ENCODE data around the gene DCTN3. TPM values are rescaled to one million over a fixed set of nuclear protein-coding genes. Genes with fewer than 3 reads are reported as not detected.

Gene DCTN3
- total and polyA plus RNA-seq, 2 experiments from 2014 or later = 12.9 to 17.9 TPM

DNA sequence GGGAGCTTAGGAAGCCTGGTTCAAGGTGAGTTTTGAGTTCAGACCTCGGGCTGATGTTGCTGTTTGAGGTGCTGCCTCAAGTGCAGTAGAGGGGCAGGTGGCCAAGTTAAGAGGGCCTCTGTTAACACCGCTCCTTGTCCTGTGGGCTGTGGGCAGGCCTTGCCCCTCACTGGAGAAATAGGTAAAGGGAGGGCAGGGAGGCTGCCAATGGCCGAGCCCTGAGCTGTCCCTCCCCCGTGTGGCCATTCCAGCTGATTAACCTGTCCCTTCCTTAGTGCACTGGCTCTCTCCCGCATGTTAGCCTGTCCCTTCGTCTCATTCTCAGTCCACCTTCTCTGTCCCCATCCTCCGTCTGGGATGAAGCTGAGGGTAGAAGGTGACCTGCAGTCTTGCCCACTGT is 52.2 kb downstream of the DCTN3 start (continued):
- TF ChIP-seq, protein P1, sequence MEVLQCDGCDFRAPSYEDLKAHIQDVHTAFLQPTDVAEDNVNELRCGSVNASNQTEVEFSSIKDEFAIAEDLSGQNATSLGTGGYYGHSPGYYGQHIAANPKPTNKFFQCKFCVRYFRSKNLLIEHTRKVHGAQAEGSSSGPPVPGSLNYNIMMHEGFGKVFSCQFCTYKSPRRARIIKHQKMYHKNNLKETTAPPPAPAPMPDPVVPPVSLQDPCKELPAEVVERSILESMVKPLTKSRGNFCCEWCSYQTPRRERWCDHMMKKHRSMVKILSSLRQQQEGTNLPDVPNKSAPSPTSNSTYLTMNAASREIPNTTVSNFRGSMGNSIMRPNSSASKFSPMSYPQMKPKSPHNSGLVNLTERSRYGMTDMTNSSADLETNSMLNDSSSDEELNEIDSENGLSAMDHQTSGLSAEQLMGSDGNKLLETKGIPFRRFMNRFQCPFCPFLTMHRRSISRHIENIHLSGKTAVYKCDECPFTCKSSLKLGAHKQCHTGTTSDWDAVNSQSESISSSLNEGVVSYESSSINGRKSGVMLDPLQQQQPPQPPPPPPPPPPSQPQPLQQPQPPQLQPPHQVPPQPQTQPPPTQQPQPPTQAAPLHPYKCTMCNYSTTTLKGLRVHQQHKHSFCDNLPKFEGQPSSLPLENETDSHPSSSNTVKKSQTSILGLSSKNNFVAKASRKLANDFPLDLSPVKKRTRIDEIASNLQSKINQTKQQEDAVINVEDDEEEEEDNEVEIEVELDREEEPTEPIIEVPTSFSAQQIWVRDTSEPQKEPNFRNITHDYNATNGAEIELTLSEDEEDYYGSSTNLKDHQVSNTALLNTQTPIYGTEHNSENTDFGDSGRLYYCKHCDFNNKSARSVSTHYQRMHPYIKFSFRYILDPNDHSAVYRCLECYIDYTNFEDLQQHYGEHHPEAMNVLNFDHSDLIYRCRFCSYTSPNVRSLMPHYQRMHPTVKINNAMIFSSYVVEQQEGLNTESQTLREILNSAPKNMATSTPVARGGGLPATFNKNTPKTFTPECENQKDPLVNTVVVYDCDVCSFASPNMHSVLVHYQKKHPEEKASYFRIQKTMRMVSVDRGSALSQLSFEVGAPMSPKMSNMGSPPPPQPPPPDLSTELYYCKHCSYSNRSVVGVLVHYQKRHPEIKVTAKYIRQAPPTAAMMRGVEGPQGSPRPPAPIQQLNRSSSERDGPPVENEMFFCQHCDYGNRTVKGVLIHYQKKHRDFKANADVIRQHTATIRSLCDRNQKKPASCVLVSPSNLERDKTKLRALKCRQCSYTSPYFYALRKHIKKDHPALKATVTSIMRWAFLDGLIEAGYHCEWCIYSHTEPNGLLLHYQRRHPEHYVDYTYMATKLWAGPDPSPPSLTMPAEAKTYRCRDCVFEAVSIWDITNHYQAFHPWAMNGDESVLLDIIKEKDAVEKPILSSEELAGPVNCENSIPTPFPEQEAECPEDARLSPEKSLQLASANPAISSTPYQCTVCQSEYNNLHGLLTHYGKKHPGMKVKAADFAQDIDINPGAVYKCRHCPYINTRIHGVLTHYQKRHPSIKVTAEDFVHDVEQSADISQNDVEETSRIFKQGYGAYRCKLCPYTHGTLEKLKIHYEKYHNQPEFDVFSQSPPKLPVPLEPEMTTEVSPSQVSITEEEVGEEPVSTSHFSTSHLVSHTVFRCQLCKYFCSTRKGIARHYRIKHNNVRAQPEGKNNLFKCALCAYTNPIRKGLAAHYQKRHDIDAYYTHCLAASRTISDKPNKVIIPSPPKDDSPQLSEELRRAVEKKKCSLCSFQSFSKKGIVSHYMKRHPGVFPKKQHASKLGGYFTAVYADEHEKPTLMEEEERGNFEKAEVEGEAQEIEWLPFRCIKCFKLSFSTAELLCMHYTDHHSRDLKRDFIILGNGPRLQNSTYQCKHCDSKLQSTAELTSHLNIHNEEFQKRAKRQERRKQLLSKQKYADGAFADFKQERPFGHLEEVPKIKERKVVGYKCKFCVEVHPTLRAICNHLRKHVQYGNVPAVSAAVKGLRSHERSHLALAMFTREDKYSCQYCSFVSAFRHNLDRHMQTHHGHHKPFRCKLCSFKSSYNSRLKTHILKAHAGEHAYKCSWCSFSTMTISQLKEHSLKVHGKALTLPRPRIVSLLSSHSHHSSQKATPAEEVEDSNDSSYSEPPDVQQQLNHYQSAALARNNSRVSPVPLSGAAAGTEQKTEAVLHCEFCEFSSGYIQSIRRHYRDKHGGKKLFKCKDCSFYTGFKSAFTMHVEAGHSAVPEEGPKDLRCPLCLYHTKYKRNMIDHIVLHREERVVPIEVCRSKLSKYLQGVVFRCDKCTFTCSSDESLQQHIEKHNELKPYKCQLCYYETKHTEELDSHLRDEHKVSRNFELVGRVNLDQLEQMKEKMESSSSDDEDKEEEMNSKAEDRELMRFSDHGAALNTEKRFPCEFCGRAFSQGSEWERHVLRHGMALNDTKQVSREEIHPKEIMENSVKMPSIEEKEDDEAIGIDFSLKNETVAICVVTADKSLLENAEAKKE (CRISPR knock-in tag; IDR thresholded peaks at IDR 0.05) = no peak
- TF ChIP-seq ZNF114 (CRISPR knock-in tag; IDR thresholded peaks at IDR 0.05) (no peak), ZNF331 (CRISPR knock-in tag; IDR thresholded peaks at IDR 0.05; ENCODE audit: low read depth) (no peak), CREB1 (CRISPR knock-in tag; IDR thresholded peaks at IDR 0.05; ENCODE audit: low read depth) (no peak), EZH2phosphoT487 (IDR thresholded peaks at IDR 0.05; ENCODE audit: unreplicated experiment) (no peak)
- TF ChIP-seq, protein P2, sequence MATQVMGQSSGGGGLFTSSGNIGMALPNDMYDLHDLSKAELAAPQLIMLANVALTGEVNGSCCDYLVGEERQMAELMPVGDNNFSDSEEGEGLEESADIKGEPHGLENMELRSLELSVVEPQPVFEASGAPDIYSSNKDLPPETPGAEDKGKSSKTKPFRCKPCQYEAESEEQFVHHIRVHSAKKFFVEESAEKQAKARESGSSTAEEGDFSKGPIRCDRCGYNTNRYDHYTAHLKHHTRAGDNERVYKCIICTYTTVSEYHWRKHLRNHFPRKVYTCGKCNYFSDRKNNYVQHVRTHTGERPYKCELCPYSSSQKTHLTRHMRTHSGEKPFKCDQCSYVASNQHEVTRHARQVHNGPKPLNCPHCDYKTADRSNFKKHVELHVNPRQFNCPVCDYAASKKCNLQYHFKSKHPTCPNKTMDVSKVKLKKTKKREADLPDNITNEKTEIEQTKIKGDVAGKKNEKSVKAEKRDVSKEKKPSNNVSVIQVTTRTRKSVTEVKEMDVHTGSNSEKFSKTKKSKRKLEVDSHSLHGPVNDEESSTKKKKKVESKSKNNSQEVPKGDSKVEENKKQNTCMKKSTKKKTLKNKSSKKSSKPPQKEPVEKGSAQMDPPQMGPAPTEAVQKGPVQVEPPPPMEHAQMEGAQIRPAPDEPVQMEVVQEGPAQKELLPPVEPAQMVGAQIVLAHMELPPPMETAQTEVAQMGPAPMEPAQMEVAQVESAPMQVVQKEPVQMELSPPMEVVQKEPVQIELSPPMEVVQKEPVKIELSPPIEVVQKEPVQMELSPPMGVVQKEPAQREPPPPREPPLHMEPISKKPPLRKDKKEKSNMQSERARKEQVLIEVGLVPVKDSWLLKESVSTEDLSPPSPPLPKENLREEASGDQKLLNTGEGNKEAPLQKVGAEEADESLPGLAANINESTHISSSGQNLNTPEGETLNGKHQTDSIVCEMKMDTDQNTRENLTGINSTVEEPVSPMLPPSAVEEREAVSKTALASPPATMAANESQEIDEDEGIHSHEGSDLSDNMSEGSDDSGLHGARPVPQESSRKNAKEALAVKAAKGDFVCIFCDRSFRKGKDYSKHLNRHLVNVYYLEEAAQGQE (IDR thresholded peaks at IDR 0.05; ENCODE audit: unreplicated experiment) = no peak

Data from GM23338 (cell line).